Measurements from ENCODE around the gene SYNRG.
A peak's percentile ranks its signal among the peaks of the same experiment; 100 is the strongest.
"Not testable (repeated sequence)": the region's sequence is repeated elsewhere in the genome, so short reads cannot be mapped to it uniquely, and the experiment has no call there.

The SYNRG gene, protein sequence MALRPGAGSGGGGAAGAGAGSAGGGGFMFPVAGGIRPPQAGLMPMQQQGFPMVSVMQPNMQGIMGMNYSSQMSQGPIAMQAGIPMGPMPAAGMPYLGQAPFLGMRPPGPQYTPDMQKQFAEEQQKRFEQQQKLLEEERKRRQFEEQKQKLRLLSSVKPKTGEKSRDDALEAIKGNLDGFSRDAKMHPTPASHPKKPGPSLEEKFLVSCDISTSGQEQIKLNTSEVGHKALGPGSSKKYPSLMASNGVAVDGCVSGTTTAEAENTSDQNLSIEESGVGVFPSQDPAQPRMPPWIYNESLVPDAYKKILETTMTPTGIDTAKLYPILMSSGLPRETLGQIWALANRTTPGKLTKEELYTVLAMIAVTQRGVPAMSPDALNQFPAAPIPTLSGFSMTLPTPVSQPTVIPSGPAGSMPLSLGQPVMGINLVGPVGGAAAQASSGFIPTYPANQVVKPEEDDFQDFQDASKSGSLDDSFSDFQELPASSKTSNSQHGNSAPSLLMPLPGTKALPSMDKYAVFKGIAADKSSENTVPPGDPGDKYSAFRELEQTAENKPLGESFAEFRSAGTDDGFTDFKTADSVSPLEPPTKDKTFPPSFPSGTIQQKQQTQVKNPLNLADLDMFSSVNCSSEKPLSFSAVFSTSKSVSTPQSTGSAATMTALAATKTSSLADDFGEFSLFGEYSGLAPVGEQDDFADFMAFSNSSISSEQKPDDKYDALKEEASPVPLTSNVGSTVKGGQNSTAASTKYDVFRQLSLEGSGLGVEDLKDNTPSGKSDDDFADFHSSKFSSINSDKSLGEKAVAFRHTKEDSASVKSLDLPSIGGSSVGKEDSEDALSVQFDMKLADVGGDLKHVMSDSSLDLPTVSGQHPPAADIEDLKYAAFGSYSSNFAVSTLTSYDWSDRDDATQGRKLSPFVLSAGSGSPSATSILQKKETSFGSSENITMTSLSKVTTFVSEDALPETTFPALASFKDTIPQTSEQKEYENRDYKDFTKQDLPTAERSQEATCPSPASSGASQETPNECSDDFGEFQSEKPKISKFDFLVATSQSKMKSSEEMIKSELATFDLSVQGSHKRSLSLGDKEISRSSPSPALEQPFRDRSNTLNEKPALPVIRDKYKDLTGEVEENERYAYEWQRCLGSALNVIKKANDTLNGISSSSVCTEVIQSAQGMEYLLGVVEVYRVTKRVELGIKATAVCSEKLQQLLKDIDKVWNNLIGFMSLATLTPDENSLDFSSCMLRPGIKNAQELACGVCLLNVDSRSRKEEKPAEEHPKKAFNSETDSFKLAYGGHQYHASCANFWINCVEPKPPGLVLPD (N-terminal part only)
- long read RNA-seq, donor 1, partial matches to known transcripts: 0 of 2 reads
- long read RNA-seq, donor 1, other reads (novel, unspliced or antisense): 0 of 2 reads
- long read RNA-seq, donor 2: 0 reads
- long read RNA-seq, donor 3: 0 reads
- long read RNA-seq, donor 4: 0 reads
- long read RNA-seq, donor 5, partial matches to known transcripts: 0 of 1 reads
- long read RNA-seq, donor 5, other reads (novel, unspliced or antisense): 0 of 1 reads
- long read RNA-seq, donor 6, partial matches to known transcripts: 0 of 3 reads
- long read RNA-seq, donor 6, other reads (novel, unspliced or antisense): 0 of 3 reads
- long read RNA-seq, donor 7: 0 reads
- long read RNA-seq, donor 8: 0 reads

GRCh38 chr17:37609170-37610040, at the start of gene SYNRG:
TSS of gene SYNRG (minus strand) at chr17:37609418. CDS start at chr17:37609355, 63 bp downstream.
- peak; percentile 94 for DNase-seq

DNA sequence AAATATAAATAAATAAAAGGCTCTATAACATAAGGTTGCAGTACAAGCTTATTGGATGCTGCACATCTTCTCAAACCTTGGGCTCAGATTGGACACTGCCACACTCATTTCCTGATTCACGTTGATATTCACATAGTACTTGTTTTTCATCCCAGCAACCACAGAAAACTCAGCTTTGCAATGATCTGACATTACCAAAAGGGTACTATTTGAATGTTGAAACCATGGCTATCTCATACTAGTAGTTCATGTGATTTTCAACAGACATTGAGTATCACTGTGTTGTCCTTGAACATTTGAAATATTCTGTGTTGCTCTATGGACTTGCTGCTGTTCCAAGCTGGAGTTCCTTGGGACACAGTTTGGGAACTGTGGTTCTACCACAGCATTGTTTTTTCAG, 48.0 kb upstream of the SYNRG start:
- no peak for DNase-seq

- no peak for DNase-seq
Observed at GRCh38 chr17:37651849-37652248, 42.6 kb upstream of the SYNRG start.

- DNase-seq: no peak
Observed at GRCh38 chr17:37650419-37651003, 41.3 kb upstream of the SYNRG start.

DNA sequence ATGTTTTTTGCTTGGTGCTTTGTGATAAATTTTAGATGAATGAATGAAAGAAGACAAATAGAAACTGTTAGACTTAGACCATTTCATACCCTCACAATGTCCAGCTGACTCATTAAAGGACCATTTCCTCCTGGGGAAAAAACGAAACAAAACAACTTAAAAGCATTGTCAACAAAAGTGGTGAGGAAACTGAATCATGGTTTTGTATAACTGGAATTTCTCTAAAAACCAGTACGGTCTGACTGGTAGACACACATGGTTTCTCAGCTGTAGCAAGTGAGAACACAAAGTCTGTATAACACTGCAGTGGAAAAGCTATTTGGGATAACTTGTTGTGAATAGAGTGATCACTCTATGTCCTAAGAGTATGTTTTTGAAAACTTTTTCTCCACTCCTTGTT, 39.3 kb upstream of the SYNRG start:
- no peak for DNase-seq

- DNase-seq: no peak
Observed at GRCh38 chr17:37647856-37648255, 38.6 kb upstream of the SYNRG start.

- DNase-seq: no peak
Observed at GRCh38 chr17:37643869-37644268, 34.7 kb upstream of the SYNRG start.

- DNase-seq: peak; percentile 89
Observed at GRCh38 chr17:37643118-37643766, 34.0 kb upstream of the SYNRG start, which contains the start of gene DDX52. TSS of gene DDX52 (minus strand) at chr17:37643446. CDS start at chr17:37643420, 26 bp downstream.

DNA sequence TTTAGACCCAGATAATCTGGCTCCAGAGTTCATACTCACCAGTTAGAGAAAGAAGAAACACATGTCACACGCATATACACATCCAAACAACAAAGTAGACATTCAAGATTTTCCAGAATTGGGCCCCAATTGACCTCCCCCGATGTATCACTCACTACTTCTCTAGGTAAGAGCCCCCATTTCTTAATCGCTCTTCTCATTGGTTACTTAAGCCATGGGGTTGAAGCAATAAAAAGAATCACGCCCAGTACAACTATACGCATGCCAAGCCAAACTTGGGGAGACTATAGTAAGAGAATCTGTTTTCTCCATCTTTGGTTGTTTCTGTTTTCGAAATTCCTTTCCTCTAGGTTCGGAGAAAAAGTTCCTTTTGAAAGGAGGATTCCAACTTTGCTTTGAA, 33.5 kb upstream of the SYNRG start:
- DNase-seq: no peak

GRCh38 chr17:37640015-37640414, 30.8 kb upstream of the SYNRG start:
- no peak for DNase-seq

- no peak for DNase-seq
Observed at GRCh38 chr17:37637956-37638355, 28.7 kb upstream of the SYNRG start.

- not testable (repeated sequence) for DNase-seq
Observed at GRCh38 chr17:37616430-37616829, 7.2 kb upstream of the SYNRG start.

DNA sequence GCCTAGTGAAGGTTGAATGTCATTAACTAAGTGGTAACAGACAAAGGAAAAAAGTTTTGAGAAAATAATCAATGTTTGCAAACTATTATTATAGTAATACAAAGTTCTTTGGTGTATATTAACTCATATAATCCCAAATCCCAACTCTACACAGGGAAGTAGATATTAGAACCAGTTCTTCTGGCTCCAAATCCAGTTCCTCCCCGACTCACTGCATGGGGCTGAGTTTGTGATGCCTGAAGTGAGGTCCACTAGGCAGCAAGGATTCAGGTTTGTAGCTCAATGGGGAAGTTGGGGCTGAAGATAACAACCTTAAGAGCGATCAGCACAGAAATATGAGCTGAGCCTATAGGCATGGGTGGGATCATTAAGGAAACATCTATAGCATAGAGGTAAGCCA, 5.6 kb upstream of the SYNRG start:
- no peak for DNase-seq

GRCh38 chr17:37614391-37614790, 5.2 kb upstream of the SYNRG start:
- DNase-seq: no peak

- no peak for DNase-seq
Observed at GRCh38 chr17:37610971-37611370, 1.8 kb upstream of the SYNRG start.

GRCh38 chr17:37610041-37610420, 813 bp upstream of the SYNRG start:
- not testable (repeated sequence) for DNase-seq

GRCh38 chr17:37608351-37609169, 658 bp downstream of the SYNRG start:
- no peak for DNase-seq

DNA sequence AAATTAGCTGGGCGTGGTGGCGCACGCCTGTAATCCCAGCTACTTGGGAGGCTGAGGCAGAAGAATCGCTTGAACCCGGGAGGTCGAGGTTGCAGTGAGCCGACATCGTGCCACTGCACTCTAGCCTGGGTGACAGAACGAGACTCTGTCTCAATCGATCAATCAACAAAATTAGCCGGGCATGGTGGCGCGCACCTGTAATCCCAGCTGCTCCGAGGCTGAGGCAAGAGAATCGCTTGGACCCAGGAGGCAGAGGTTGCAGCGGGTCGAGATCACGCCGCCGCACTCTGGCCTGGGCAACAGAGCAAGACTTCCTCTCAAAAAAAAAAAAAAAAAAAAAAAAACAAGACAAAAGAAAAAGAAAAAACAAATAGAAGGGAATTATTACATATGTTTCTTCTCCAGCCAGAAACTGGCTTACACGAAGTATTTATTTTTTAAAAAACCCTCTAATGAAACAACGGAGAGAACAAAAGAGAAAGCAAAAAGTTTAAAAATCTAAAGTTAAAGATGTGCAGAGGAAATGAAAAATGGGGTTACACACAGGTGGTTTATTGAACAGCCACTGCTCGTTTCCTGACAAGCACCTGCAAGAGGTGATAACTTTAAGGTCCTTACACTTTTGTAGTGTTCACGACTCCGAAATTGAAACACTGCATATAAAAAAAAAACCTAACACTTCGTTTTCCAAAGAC, 1.4 kb downstream of the SYNRG start:
- DNase-seq: no peak

Data from right kidney (tissue), 9 donors.